ENCODE results near the gene RNF151.

DNA sequence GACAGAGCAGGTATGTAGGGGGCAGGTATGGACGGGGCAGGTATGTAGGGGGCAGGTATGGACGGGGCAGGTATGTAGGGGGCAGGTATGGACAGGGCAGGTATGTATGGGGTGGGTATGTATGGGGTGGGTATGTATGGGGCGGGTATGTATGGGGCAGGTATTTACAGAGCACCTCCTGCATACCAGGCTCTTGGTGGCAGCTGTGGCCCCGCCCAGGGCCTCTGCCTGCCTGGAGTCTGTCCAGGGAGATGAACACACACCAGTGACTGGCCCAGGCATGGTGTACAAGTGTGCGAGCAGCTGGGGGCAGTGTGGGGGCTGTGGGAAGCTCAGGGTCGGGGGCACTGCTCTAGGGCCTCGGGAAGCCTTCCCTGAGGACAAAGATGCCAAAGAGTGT is 16.6 kb upstream of the RNF151 start:
- TF ChIP-seq, protein P1, sequence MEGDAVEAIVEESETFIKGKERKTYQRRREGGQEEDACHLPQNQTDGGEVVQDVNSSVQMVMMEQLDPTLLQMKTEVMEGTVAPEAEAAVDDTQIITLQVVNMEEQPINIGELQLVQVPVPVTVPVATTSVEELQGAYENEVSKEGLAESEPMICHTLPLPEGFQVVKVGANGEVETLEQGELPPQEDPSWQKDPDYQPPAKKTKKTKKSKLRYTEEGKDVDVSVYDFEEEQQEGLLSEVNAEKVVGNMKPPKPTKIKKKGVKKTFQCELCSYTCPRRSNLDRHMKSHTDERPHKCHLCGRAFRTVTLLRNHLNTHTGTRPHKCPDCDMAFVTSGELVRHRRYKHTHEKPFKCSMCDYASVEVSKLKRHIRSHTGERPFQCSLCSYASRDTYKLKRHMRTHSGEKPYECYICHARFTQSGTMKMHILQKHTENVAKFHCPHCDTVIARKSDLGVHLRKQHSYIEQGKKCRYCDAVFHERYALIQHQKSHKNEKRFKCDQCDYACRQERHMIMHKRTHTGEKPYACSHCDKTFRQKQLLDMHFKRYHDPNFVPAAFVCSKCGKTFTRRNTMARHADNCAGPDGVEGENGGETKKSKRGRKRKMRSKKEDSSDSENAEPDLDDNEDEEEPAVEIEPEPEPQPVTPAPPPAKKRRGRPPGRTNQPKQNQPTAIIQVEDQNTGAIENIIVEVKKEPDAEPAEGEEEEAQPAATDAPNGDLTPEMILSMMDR (IDR thresholded peaks at IDR 0.05) = no peak
- no peak for TF ChIP-seq ZFX (IDR thresholded peaks at IDR 0.05; ENCODE audit: borderline replicate concordance)
